Kidney (tissue), 14 donors: Measurements from ENCODE around the gene PSMB5. TPM values are rescaled to one million over a fixed set of nuclear protein-coding genes. Genes with fewer than 3 reads are reported as not detected.

Source experiments
- DNase-seq, 5 donors: peaks; one replicate each; pipeline ENCODE4 v3.0.0-alpha.2; 2013 to 2020
- FAIRE-seq: peaks from 2 replicates; lab custom pipeline; 2012; peaks lifted over from hg19 to GRCh38; lab: Jason Lieb, UNC
- H3K27ac ChIP-seq, 2 donors: one replicate each; pipeline ENCODE4 v1.7.0; 2013; ENCODE audit warnings: low read depth in 2 of 2, low read length in 2 of 2, inconsistent platforms in 1 of 2
- H3K27me3 ChIP-seq: one replicate; pipeline ENCODE4 v1.7.1; 2013; ENCODE audit warnings: low read length, inconsistent platforms; ENCODE audit not compliant: control insufficient read depth, insufficient read depth
- H3K36me3 ChIP-seq, 3 donors: one replicate each; pipeline versions ENCODE4 v1.7.0 to v1.7.1; 2013; ENCODE audit warnings: low read length in 3 of 3, control low read depth in 1 of 3, inconsistent platforms in 1 of 3; ENCODE audit not compliant: insufficient read depth in 3 of 3, control insufficient read depth in 2 of 3
- H3K4me1 ChIP-seq, 3 donors: one replicate each; pipeline versions ENCODE4 v1.7.0 to v1.7.1; 2013; ENCODE audit warnings: low read length in 3 of 3, inconsistent platforms in 1 of 3, low read depth in 1 of 3; ENCODE audit not compliant: control insufficient read depth in 2 of 3, insufficient read depth in 2 of 3
- H3K4me3 ChIP-seq, 3 donors: one replicate each; pipeline versions ENCODE4 v1.7.0 to v1.8.1; 2013; ENCODE audit warnings: low read length in 3 of 3, control low read depth in 1 of 3, inconsistent platforms in 1 of 3
- H3K9ac ChIP-seq, 3 donors: one replicate each; pipeline versions ENCODE4 v1.7.0 to v1.7.1; 2013; ENCODE audit warnings: low read length in 3 of 3, control low read depth in 1 of 3, inconsistent platforms in 1 of 3
- H3K9me3 ChIP-seq, 3 donors: one replicate each; pipeline versions ENCODE4 v1.7.0 to v1.7.1; 2013; ENCODE audit warnings: low read length in 3 of 3, control low read depth in 1 of 3, inconsistent platforms in 1 of 3; ENCODE audit not compliant: control insufficient read depth in 2 of 3, insufficient read depth in 1 of 3
- intact Hi-C: fragments of 100-400 bp; cut with DNase I; formaldehyde crosslinking; loops from one replicate; pipeline ENCODE4 v1.11.1; 2022
- polyA plus RNA-seq: library from polyadenylated mRNA; stranded (reverse); fragments of 350-450 nt; fragmentation: Illumina TruSeq; extraction: RNeasy Lipid Tissue Mini Kit (QIAGEN cat#74804); gene quantifications from one replicate; pipeline ENCODE4 v1.2.3, GENCODE V29; 2014; ENCODE audit warnings: low read depth, low replicate concordance; ENCODE audit not compliant: insufficient read depth
- total RNA-seq: library from RNA; stranded (reverse); fragmentation: NEBNext Ultra II Directional; extraction: Animal tissue kit (Norgen Biotek cat#: 25700); gene quantifications from one replicate; pipeline ENCODE4 v1.2.1, GENCODE V29; 2021
- TF ChIP-seq, protein P1 (sequence below): IDR thresholded peaks from 3 replicates; pipeline ENCODE4 v1.5.1; 2012; ENCODE audit warnings: mild to moderate bottlenecking, moderate library complexity, borderline replicate concordance; ENCODE audit not compliant: insufficient read depth; ENCODE audit errors: extremely low read depth
- donor health status: control.
- donor health status: control.
- donor health status: control.
- donor health status: control.
- donor health status: control.
- donor health status: DM: yes; HTN: yes; CAD: no.
- donor health status: Normal renal cell carcinoma (clear cell type).

PSMB5 gene
- total and polyA plus RNA-seq, 2 donors from 2014 or later, result 87.1 to 190 TPM

DNA sequence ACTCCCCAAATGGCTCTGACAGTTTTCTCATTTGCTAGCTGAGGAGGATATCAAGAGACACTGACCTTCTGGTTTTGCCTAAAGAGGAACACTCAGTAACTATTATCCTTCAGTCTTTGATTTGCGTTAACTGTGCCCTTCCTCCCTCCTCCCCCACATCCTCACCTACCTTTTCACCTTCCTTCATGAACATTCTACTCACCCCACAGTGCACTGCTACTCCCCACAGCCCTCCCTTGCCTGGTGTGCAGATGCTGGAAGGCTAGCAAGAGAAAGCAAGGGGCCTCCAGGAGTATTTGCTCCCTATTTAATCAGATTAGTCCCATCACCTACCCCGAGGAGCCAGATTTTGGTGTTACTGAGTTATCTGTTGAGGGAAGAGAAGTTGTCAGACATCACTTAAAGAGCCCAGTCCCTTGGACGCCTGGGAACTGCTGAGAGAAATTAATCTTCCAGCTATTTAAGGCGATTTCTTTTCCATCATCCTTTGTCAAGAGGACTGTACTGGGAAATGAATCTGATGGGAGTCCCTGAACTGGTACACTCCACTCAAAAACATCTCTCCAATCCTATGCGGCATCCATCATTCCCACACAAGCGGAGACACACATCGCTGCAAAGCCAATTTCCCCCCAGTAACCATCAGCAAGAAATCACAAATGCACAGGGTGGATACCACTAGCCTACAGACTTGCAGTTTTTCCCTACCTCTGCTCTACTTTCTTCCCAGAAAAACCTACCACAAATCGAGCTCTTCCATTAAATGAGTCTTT lies 11.5 kb downstream of the PSMB5 start:
- FAIRE-seq (no peak), DNase-seq (peak in 1 of 5 donors; percentile 29)
- TF ChIP-seq, protein P1, sequence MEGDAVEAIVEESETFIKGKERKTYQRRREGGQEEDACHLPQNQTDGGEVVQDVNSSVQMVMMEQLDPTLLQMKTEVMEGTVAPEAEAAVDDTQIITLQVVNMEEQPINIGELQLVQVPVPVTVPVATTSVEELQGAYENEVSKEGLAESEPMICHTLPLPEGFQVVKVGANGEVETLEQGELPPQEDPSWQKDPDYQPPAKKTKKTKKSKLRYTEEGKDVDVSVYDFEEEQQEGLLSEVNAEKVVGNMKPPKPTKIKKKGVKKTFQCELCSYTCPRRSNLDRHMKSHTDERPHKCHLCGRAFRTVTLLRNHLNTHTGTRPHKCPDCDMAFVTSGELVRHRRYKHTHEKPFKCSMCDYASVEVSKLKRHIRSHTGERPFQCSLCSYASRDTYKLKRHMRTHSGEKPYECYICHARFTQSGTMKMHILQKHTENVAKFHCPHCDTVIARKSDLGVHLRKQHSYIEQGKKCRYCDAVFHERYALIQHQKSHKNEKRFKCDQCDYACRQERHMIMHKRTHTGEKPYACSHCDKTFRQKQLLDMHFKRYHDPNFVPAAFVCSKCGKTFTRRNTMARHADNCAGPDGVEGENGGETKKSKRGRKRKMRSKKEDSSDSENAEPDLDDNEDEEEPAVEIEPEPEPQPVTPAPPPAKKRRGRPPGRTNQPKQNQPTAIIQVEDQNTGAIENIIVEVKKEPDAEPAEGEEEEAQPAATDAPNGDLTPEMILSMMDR, result no peak
- Histone ChIP-seq H3K4me3 (no peak overlapping the region), H3K27ac (no peak overlapping the region), H3K36me3 (peaks cover 0 to 11% (median 8%) of the 10 kb centered on the region in 3 donors), H3K9me3 (no peaks in the 10 kb centered on the region), H3K4me1 (peaks cover 0 to 5% (median 0%) of the 10 kb centered on the region in 3 donors), H3K9ac (no peak overlapping the region), H3K27me3 (no peaks in the 10 kb centered on the region)
- intact Hi-C loops, result no loop called here

DNA sequence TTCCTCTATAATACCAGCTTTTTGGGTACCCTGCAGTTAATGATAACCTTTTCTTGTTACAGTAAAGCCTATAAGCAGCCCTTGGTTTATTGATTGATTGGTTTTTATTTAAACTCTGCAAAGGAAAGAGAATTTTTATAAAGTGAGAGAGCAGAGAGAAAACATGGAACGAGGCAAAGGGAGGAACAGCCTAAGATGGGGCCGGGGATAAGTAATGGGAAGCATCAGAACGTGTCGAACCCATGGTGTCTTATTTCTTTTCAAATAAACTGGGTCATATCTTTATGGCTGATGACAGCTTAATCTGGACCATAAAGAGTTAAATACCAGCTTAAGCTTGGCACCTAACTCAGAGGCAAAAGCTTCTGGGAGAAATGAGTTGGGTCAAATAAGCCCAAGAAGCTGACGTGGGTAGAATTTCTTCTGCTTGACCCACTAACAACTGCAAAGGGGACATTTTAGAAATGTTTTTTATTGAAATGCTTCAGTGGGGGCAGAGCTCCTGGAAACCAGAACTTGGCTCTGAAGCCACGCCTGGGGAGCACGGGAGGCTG lies 12.7 kb downstream of the PSMB5 start:
- FAIRE-seq (no peak), DNase-seq (peak in 1 of 5 donors; percentile 33)
- Histone ChIP-seq H3K9ac (no peak overlapping the region), H3K27me3 (no peaks in the 10 kb centered on the region), H3K36me3 (peaks cover 0 to 9% (median 8%) of the 10 kb centered on the region in 3 donors), H3K4me3 (no peak overlapping the region), H3K27ac (no peak overlapping the region), H3K4me1 (peaks cover 0 to 5% (median 0%) of the 10 kb centered on the region in 3 donors), H3K9me3 (no peaks in the 10 kb centered on the region)
- TF ChIP-seq, protein P1, result no peak
- intact Hi-C loops, result no loop called here

DNA sequence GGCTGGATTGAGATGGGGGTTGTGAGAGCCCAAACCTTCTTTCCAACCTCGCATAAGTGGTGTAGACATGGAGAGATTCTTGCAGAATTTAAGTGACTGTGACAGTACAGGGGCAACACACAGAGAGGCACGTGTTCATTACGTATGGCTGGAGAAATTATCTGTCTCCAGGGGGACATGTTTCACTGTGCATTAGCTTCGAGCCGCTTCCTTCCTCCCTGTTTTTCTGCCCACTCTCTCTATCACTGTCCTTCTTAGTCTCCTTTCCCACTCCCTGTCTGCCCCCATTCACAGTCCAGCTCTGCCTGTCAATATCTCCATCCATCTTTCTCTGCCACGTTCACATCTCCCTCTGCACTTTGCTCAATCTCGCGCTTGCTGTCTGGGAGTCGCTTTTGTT lies 13.3 kb downstream of the PSMB5 start:
- FAIRE-seq, result no peak
- peak in 1 of 5 donors; percentile 38 for DNase-seq

More for the DNA sequence above, 13.3 kb downstream of the PSMB5 start:
- intact Hi-C loops, result no loop called here
- Histone ChIP-seq H3K4me3 (no peak overlapping the region), H3K27me3 (no peaks in the 10 kb centered on the region), H3K36me3 (peaks cover 0 to 9% (median 8%) of the 10 kb centered on the region in 3 donors), H3K27ac (no peak overlapping the region), H3K9me3 (no peaks in the 10 kb centered on the region), H3K9ac (no peak overlapping the region), H3K4me1 (peaks cover 0 to 5% (median 0%) of the 10 kb centered on the region in 3 donors)
- TF ChIP-seq, protein P1, result no peak
